Fibroblast of pulmonary artery (primary cell): ENCODE data around the gene SKA2.
"Not testable (repeated sequence)": the region's sequence is repeated elsewhere in the genome, so short reads cannot be mapped to it uniquely, and the experiment has no call there.

Source experiments
- DNase-seq: peaks from one replicate; pipeline ENCODE4 v3.0.0-alpha.2; 2010; ENCODE audit warnings: low read depth
- H3K4me3 ChIP-seq: replicated peaks from 2 replicates; pipeline ENCODE4 v1.5.1; 2011; ENCODE audit warnings: low read depth, mild to moderate bottlenecking, control low read depth, low read length, moderate library complexity
- CTCF ChIP-seq: IDR thresholded peaks from 2 replicates; pipeline ENCODE4 v1.5.1; 2011; ENCODE audit warnings: mild to moderate bottlenecking, control low read depth, low read length, inconsistent platforms; ENCODE audit errors: missing control alignments

SKA2 gene

GRCh38 chr17:59181481-59181880, 26.5 kb upstream of the SKA2 start:
- no peak for DNase-seq
- no peak overlapping the region for H3K4me3 ChIP-seq
- no peak for TF ChIP-seq CTCF

- DNase-seq: no peak
- no peak for TF ChIP-seq CTCF
- H3K4me3 ChIP-seq: no peak overlapping the region
Measured at GRCh38 chr17:59180626-59181025, 25.6 kb upstream of the SKA2 start.

GRCh38 chr17:59179601-59180000, 24.6 kb upstream of the SKA2 start:
- DNase-seq: not testable (repeated sequence)

GRCh38 chr17:59178266-59178985, 23.4 kb upstream of the SKA2 start:
- no peak overlapping the region for H3K4me3 ChIP-seq
- DNase-seq: no peak
- no peak for TF ChIP-seq CTCF

More at GRCh38 chr17:59179601-59180000, 24.6 kb upstream of the SKA2 start:
- not testable (repeated sequence) for H3K4me3 ChIP-seq

GRCh38 chr17:59175076-59175475, 20.1 kb upstream of the SKA2 start:
- TF ChIP-seq CTCF: no peak
- DNase-seq: no peak

GRCh38 chr17:59174671-59175070, 19.7 kb upstream of the SKA2 start:
- DNase-seq: no peak
- no peak overlapping the region for H3K4me3 ChIP-seq
- TF ChIP-seq CTCF: no peak

More at GRCh38 chr17:59175076-59175475, 20.1 kb upstream of the SKA2 start:
- no peak overlapping the region for H3K4me3 ChIP-seq

GRCh38 chr17:59172436-59173004, 17.5 kb upstream of the SKA2 start:
- no peak for TF ChIP-seq CTCF
- H3K4me3 ChIP-seq: no peak overlapping the region
- DNase-seq: no peak
